ENCODE results near the gene BCKDHA. TPM values are rescaled to one million over a fixed set of nuclear protein-coding genes. Genes with fewer than 3 reads are reported as not detected.
"Not testable (repeated sequence)": the region's sequence is repeated elsewhere in the genome, so short reads cannot be mapped to it uniquely, and the experiment has no call there.

Gene BCKDHA
- total RNA-seq, 1 experiment from 2014 or later, result 33.6 TPM

DNA sequence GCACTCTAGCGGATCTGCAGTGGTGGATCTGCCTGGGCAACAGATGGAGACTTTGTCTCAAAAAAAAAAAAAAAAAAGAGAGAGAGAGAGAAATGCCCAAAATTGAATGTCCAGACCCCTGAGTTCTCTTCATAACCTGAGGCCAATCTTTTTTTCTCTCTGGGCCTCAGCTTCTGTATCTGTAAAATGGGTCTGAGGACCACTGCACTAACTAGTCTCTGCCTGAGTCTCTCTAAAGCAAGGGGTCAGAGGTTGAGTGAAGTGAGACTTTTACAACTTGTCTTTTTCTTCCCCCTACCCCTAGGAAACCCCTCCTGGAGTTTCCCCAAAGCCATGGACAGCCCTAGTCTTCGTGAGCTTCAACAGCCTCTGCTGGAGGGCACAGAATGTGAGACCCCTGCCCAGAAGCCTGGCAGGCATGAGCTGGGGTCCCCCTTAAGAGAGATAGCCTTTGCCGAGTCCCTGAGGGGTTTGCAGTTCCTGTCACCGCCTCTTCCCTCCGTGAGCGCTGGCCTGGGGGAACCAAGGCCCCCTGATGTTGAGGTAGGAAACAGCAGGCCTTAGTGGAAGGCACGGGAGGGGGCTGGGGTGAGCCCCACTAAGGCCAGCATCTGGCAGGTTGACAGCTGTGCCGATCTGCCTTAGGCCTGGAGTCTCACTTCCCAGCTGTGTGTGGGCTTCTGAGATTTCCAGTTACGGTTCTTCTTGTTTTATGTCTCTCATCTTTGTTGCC lies 19.5 kb upstream of the BCKDHA start:
- CTCF ChIA-PET, result interaction anchor here (0.6 kb wide), 1 partner anchor 28 kb away, joined by 3 read pairs; no protein-coding TSS in a partner anchor
- Mint-ChIP-seq H3K9me3 (ENCODE audit: unreplicated experiment) (no peaks in the 10 kb centered on the region), H3K4me1 (ENCODE audit: insufficient read depth, unreplicated experiment) (peaks cover 35% of the 10 kb centered on the region), H3K27ac (ENCODE audit: low read depth, unreplicated experiment) (no peak overlapping the region), H3K36me3 (ENCODE audit: insufficient read depth, unreplicated experiment) (peaks cover 15% of the 10 kb centered on the region), H3K27me3 (ENCODE audit: insufficient read depth, unreplicated experiment) (no peaks in the 10 kb centered on the region), H3K4me3 (ENCODE audit: unreplicated experiment) (no peak overlapping the region)
- intact Hi-C loops (cut with micrococcal nuclease), result no loop called here
- no TSS peak for BruUV-seq (replicated peaks)
- POLR2A ChIA-PET, result interaction anchor here (0.8 to 1.5 kb wide), 3 partner anchors 10 to 61 kb away, joined by 3 to 6 read pairs (median 5); partner anchors contain the start of gene B9D2
- TF ChIP-seq, protein P1, sequence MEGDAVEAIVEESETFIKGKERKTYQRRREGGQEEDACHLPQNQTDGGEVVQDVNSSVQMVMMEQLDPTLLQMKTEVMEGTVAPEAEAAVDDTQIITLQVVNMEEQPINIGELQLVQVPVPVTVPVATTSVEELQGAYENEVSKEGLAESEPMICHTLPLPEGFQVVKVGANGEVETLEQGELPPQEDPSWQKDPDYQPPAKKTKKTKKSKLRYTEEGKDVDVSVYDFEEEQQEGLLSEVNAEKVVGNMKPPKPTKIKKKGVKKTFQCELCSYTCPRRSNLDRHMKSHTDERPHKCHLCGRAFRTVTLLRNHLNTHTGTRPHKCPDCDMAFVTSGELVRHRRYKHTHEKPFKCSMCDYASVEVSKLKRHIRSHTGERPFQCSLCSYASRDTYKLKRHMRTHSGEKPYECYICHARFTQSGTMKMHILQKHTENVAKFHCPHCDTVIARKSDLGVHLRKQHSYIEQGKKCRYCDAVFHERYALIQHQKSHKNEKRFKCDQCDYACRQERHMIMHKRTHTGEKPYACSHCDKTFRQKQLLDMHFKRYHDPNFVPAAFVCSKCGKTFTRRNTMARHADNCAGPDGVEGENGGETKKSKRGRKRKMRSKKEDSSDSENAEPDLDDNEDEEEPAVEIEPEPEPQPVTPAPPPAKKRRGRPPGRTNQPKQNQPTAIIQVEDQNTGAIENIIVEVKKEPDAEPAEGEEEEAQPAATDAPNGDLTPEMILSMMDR (IDR thresholded peaks at IDR 0.05; ENCODE audit: unreplicated experiment), result no peak
- no peak for DNase-seq (ENCODE audit: unreplicated experiment)

DNA sequence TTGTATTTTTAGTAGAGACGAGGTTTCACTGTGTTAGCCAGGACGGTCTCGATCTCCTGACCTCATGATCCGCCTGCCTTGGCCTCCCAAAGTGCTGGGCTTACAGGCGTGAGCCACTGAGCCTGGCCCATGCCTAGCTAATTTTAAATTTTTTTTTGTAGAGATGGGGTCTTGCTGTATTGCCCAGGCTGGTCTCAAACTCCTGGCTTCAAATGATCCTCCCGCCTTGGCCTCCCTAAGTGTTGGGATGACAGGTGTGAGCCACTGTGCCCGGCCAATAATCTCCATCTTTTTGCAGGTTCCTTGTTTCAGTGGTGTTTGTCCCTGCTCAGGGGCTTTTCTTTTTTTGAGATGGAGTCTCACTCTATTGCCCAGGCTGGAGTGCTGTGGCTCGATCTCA lies 16.1 kb upstream of the BCKDHA start:
- Mint-ChIP-seq H3K4me1 (ENCODE audit: insufficient read depth, unreplicated experiment) (peaks cover 31% of the 10 kb centered on the region), H3K36me3 (ENCODE audit: insufficient read depth, unreplicated experiment) (peaks cover 34% of the 10 kb centered on the region)
- H3K27me3 Mint-ChIP-seq (ENCODE audit: insufficient read depth, unreplicated experiment); BruUV-seq (replicated peaks); H3K9me3 Mint-ChIP-seq (ENCODE audit: unreplicated experiment); DNase-seq (ENCODE audit: unreplicated experiment); H3K4me3 Mint-ChIP-seq (ENCODE audit: unreplicated experiment); CTCF ChIA-PET; H3K27ac Mint-ChIP-seq (ENCODE audit: low read depth, unreplicated experiment); intact Hi-C loops (cut with micrococcal nuclease): not testable (repeated sequence)
- POLR2A ChIA-PET, result interaction anchor here (1.5 to 2.8 kb wide), 2 partner anchors 14 to 18 kb away, joined by 5 to 19 read pairs; partner anchors contain the start of gene B9D2

DNA sequence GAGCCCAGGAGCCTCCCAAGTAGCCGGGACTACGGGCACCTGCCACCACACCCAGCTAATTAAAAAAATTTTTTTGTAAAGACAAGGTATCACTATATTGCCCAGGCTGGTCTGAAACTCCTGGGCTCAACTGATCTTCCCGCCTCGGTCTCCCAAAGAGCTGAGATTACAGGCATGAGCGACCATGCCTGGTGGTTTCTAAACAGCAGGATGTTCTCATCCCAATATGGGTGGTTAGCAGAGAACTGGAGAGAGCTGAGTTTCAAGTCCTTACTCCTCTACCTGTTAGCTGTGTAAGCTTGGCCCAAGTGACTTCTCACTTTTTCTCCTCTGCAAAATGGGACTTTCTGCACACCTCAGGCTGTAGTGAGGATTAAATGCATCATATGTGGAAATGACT lies 13.3 kb upstream of the BCKDHA start:
- TF ChIP-seq, protein P1 (IDR thresholded peaks at IDR 0.05; ENCODE audit: unreplicated experiment), result no peak
- CTCF ChIA-PET, result interaction anchor here (0.6 to 1.2 kb wide), 5 partner anchors 9 to 1393 kb away, joined by 3 to 11 read pairs (median 4); no protein-coding TSS in a partner anchor
- Mint-ChIP-seq H3K4me1 (ENCODE audit: insufficient read depth, unreplicated experiment) (peaks cover 18% of the 10 kb centered on the region), H3K27ac (ENCODE audit: low read depth, unreplicated experiment) (no peak overlapping the region), H3K36me3 (ENCODE audit: insufficient read depth, unreplicated experiment) (peaks cover 59% of the 10 kb centered on the region), H3K27me3 (ENCODE audit: insufficient read depth, unreplicated experiment) (no peaks in the 10 kb centered on the region), H3K4me3 (ENCODE audit: unreplicated experiment) (no peak overlapping the region), H3K9me3 (ENCODE audit: unreplicated experiment) (no peaks in the 10 kb centered on the region)
- BruUV-seq (replicated peaks), result no TSS peak
- no peak for DNase-seq (ENCODE audit: unreplicated experiment)
- intact Hi-C loops (cut with micrococcal nuclease), result no loop called here
- POLR2A ChIA-PET, result interaction anchor here (0.5 to 1.4 kb wide), 3 partner anchors 12 to 1976 kb away, joined by 3 to 6 read pairs (median 5); partner anchors contain the start of gene B9D2

DNA sequence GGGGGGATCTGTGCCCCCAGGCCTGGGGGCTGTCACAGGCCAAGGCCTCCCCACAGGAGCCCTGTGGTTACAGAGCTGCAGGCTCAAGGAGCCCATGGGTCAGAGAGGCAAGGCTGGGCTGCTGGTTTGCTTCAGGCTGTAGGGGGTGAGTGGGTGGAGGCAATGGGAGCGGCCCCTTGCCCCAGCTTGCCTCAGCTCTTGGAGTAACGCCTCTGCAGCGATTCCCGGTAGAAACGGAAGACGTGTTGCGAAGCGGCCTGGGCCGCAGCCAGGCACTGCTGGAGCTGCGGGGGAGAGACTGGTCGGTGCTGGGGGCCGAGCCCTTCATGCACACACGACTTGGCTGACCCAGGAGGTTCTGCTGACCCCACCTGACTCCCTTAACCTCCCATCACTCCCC lies 11.2 kb upstream of the BCKDHA start:
- intact Hi-C loops (cut with micrococcal nuclease), result no loop called here
- BruUV-seq (replicated peaks), result no TSS peak
- Mint-ChIP-seq H3K27ac (ENCODE audit: low read depth, unreplicated experiment) (peak overlapping the region; percentile 87), H3K9me3 (ENCODE audit: unreplicated experiment) (no peaks in the 10 kb centered on the region), H3K4me3 (ENCODE audit: unreplicated experiment) (no peak overlapping the region), H3K36me3 (ENCODE audit: insufficient read depth, unreplicated experiment) (peaks cover 80% of the 10 kb centered on the region), H3K27me3 (ENCODE audit: insufficient read depth, unreplicated experiment) (no peaks in the 10 kb centered on the region), H3K4me1 (ENCODE audit: insufficient read depth, unreplicated experiment) (peaks cover 8% of the 10 kb centered on the region)
- peak; percentile 85 for DNase-seq (ENCODE audit: unreplicated experiment)
- CTCF ChIA-PET, result interaction anchor here (0.6 to 1.2 kb wide), 4 partner anchors 54 to 797 kb away, joined by 3 to 4 read pairs (median 4); no protein-coding TSS in a partner anchor
- TF ChIP-seq, protein P1 (IDR thresholded peaks at IDR 0.05; ENCODE audit: unreplicated experiment), result no peak
- POLR2A ChIA-PET, result interaction anchor here (1.1 kb wide), 1 partner anchor 23 kb away, joined by 3 read pairs; no protein-coding TSS in a partner anchor
